NT2/D1 (cell line): ENCODE data around the gene FSTL4.

Experiments used
- SUZ12 ChIP-seq: IDR thresholded peaks from 2 replicates; pipeline ENCODE4 v1.6.1; 2011; ENCODE audit not compliant: insufficient read length, insufficient read depth; ENCODE audit errors: extremely low read depth
- ZNF274 ChIP-seq: IDR thresholded peaks from 2 replicates; pipeline ENCODE4 v1.6.1; 2011; ENCODE audit warnings: mild to moderate bottlenecking, low read depth, low read length

DNA sequence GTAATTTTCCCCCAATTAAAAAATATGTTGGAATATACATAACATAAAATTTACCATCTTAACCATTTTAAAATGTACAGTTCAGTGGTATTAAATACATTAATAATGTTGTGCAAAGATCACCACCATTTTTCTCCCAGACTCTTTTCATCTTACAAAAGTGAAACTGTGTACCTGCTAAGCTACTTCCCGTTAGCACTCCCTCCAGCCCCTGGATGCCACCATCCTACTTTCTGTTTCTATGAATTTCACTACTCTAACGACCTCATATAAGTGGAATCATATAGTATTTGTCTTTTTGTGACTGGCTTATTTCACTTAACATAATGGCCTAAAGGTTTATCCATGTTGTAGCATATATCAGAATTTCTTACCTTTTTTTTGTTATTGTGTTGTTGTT lies 447.6 kb downstream of the FSTL4 start:
- TF ChIP-seq ZNF274, result no peak
- TF ChIP-seq SUZ12, result no peak
